NB4 (cell line): ENCODE data around the gene GPC3.

Source experiments
- DNase-seq: peaks from one replicate; pipeline ENCODE4 v3.0.0; 2010; ENCODE audit warnings: low read depth
- H3K4me3 ChIP-seq: one replicate; pipeline ENCODE4 v1.5.1; 2011; ENCODE audit warnings: mild to moderate bottlenecking, low read depth, low read length, moderate library complexity
- CTCF ChIP-seq: IDR thresholded peaks from one replicate; pipeline ENCODE4 v1.5.1; 2012; ENCODE audit warnings: low read depth, low read length
- MAX ChIP-seq: IDR thresholded peaks from 2 replicates; pipeline ENCODE4 v1.6.1; 2011; ENCODE audit warnings: low read depth, low read length
- MYC ChIP-seq: IDR thresholded peaks from 2 replicates; pipeline ENCODE4 v1.6.1; 2011; ENCODE audit warnings: low read depth, low read length
- POLR2A ChIP-seq: IDR thresholded peaks from 2 replicates; pipeline ENCODE4 v1.6.1; 2011; ENCODE audit warnings: mild to moderate bottlenecking; ENCODE audit not compliant: insufficient read length; ENCODE audit errors: extremely low read depth

Gene GPC3

GRCh38 chrX:133490955-133491354 is 494.4 kb downstream of the GPC3 start:
- TF ChIP-seq MYC: no peak
- no peak for TF ChIP-seq CTCF
- no peak for TF ChIP-seq MAX
- TF ChIP-seq POLR2A: no peak
- H3K4me3 ChIP-seq: no peak overlapping the region
- DNase-seq: no peak
